ENCODE results near the gene SMARCA5. TPM values are rescaled to one million over a fixed set of nuclear protein-coding genes. Genes with fewer than 3 reads are reported as not detected.

Gene SMARCA5
- total RNA-seq, 2 donors from 2014 or later = 20.8 to 21.0 TPM

- 0 to 3% methylated on average over 1 of the region's 1 CpG for WGBS, 2 donors
- DNase-seq = peak; percentile 13 to 34 (median 20)
- H3K27me3 ChIP-seq = no peaks in the 10 kb centered on the region
- no peaks in the 10 kb centered on the region for H3K4me1 ChIP-seq
- peak; percentile 47 for ATAC-seq
- no peak overlapping the region for H3K4me3 ChIP-seq
- TF ChIP-seq, protein P1, sequence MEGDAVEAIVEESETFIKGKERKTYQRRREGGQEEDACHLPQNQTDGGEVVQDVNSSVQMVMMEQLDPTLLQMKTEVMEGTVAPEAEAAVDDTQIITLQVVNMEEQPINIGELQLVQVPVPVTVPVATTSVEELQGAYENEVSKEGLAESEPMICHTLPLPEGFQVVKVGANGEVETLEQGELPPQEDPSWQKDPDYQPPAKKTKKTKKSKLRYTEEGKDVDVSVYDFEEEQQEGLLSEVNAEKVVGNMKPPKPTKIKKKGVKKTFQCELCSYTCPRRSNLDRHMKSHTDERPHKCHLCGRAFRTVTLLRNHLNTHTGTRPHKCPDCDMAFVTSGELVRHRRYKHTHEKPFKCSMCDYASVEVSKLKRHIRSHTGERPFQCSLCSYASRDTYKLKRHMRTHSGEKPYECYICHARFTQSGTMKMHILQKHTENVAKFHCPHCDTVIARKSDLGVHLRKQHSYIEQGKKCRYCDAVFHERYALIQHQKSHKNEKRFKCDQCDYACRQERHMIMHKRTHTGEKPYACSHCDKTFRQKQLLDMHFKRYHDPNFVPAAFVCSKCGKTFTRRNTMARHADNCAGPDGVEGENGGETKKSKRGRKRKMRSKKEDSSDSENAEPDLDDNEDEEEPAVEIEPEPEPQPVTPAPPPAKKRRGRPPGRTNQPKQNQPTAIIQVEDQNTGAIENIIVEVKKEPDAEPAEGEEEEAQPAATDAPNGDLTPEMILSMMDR (IDR thresholded peaks at IDR 0.05) = peak; percentile 39 to 79 (median 66)
- no peak for TF ChIP-seq POLR2A (IDR thresholded peaks at IDR 0.05)
- no peaks in the 10 kb centered on the region for H3K36me3 ChIP-seq (replicated peaks in 1 of 2; ENCODE audit: insufficient read depth in 1 of 2, low read depth in 2 of 2)
- no peaks in the 10 kb centered on the region for H3K9me3 ChIP-seq
- H3K27ac ChIP-seq = no peak overlapping the region
- intact Hi-C loops (cut with DNase I) = no loop called here
Measured at GRCh38 chr4:143482840-143483239, 30.7 kb upstream of the SMARCA5 start.

- no peaks in the 10 kb centered on the region for H3K4me1 ChIP-seq
- no peak for ATAC-seq
- H3K27me3 ChIP-seq = no peaks in the 10 kb centered on the region
- no peak overlapping the region for H3K27ac ChIP-seq
- no peak for DNase-seq
- H3K4me3 ChIP-seq = no peak overlapping the region
- 68 to 79% methylated on average over 1 of the region's 1 CpG for WGBS, 2 donors
- intact Hi-C loops (cut with DNase I) = no loop called here
- TF ChIP-seq, protein P1 (IDR thresholded peaks at IDR 0.05) = no peak
- TF ChIP-seq POLR2A (IDR thresholded peaks at IDR 0.05) = no peak
- no peaks in the 10 kb centered on the region for H3K36me3 ChIP-seq (replicated peaks in 1 of 2; ENCODE audit: insufficient read depth in 1 of 2, low read depth in 2 of 2)
- H3K9me3 ChIP-seq = no peaks in the 10 kb centered on the region
Measured at GRCh38 chr4:143486314-143486713, 27.2 kb upstream of the SMARCA5 start.

DNA sequence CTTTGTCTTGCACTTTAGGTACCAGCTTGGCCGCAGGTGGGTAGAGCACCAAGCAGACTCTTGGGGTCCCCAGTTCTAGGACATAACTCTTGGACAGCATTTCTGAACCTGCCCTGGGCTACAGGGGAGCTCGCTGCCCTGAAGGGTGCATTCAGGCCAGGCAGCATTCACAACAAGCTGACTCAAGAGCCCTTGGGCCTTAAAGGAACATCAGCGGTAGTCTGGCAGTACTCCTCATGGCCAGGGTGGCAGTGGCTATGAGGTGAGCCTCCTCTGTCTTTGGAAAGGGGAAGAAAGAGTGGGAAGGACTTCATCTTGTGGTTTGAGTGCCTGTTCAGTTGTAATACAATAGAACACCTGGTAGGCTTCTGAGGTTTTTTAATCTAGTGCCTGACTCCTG lies 24.8 kb upstream of the SMARCA5 start:
- H3K27me3 ChIP-seq = no peaks in the 10 kb centered on the region
- no peaks in the 10 kb centered on the region for H3K36me3 ChIP-seq (replicated peaks in 1 of 2; ENCODE audit: insufficient read depth in 1 of 2, low read depth in 2 of 2)
- DNase-seq = no peak
- no peak for ATAC-seq
- intact Hi-C loops (cut with DNase I) = no loop called here
- 96 to 100% methylated on average over 3 of the region's 3 CpGs for WGBS, 2 donors
- H3K9me3 ChIP-seq = no peaks in the 10 kb centered on the region
- H3K4me1 ChIP-seq = no peaks in the 10 kb centered on the region
- no peak overlapping the region for H3K27ac ChIP-seq
- TF ChIP-seq, protein P1 (IDR thresholded peaks at IDR 0.05) = no peak
- TF ChIP-seq POLR2A (IDR thresholded peaks at IDR 0.05) = no peak
- no peak overlapping the region for H3K4me3 ChIP-seq

DNA sequence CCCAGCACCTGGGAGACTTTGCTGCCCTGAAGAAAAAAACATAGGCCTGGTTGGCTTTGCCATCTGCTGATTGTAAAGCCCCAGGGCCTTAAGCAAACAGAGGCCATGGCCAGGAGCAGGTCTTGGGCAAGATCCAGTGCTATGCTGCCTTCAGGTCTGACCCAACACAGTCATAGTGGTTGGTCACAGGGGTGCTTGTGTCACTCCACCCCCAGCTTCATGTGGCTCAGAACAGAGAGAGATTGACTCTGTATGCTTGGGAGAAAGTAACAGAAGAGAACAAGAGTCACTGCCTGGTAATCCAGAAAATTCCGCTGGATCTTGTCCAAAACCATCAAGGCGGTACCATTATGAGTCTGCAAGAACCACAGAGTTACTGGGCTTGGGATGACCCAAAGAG lies 24.4 kb upstream of the SMARCA5 start:
- DNase-seq (peak in 1 of 4 donors; percentile 14), ATAC-seq (no peak)
- no peaks in the 10 kb centered on the region for H3K36me3 ChIP-seq (replicated peaks in 1 of 2; ENCODE audit: insufficient read depth in 1 of 2, low read depth in 2 of 2)
- H3K27ac ChIP-seq = no peak overlapping the region
- no peaks in the 10 kb centered on the region for H3K4me1 ChIP-seq
- TF ChIP-seq, protein P1 (IDR thresholded peaks at IDR 0.05) = no peak
- TF ChIP-seq POLR2A (IDR thresholded peaks at IDR 0.05) = no peak
- intact Hi-C loops (cut with DNase I) = no loop called here
- 87 to 100% methylated on average over 2 of the region's 2 CpGs for WGBS, 2 donors
- H3K4me3 ChIP-seq = no peak overlapping the region
- H3K27me3 ChIP-seq = no peaks in the 10 kb centered on the region
- H3K9me3 ChIP-seq = no peaks in the 10 kb centered on the region

GRCh38 chr4:143498021-143498420 lies 15.5 kb upstream of the SMARCA5 start:
- no peak for TF ChIP-seq POLR2A (IDR thresholded peaks at IDR 0.05)
- TF ChIP-seq, protein P1 (IDR thresholded peaks at IDR 0.05) = no peak
- Histone ChIP-seq H3K36me3 (replicated peaks in 1 of 2; ENCODE audit: insufficient read depth in 1 of 2, low read depth in 2 of 2) (no peaks in the 10 kb centered on the region), H3K4me1 (no peaks in the 10 kb centered on the region), H3K27ac (no peak overlapping the region), H3K4me3 (no peak overlapping the region), H3K27me3 (no peaks in the 10 kb centered on the region), H3K9me3 (no peaks in the 10 kb centered on the region)
- DNase-seq (no peak), ATAC-seq (no peak)
- 70 to 71% methylated on average over 8 of the region's 8 CpGs for WGBS, 2 donors
- intact Hi-C loops (cut with DNase I) = no loop called here
